HG03558 (cell line): ENCODE results near the gene SLC25A10.
"Not testable (repeated sequence)": the region's sequence is repeated elsewhere in the genome, so short reads cannot be mapped to it uniquely, and the experiment has no call there.

Source experiments
- ATAC-seq: cut with Tn5 transposase; IDR thresholded peaks from one replicate; pipeline ENCODE4 v1.9.1; 2021; ENCODE audit warnings: moderate number of reproducible peaks; ENCODE audit not compliant: unreplicated experiment; ENCODE audit errors: extremely low read depth

The SLC25A10 gene

DNA sequence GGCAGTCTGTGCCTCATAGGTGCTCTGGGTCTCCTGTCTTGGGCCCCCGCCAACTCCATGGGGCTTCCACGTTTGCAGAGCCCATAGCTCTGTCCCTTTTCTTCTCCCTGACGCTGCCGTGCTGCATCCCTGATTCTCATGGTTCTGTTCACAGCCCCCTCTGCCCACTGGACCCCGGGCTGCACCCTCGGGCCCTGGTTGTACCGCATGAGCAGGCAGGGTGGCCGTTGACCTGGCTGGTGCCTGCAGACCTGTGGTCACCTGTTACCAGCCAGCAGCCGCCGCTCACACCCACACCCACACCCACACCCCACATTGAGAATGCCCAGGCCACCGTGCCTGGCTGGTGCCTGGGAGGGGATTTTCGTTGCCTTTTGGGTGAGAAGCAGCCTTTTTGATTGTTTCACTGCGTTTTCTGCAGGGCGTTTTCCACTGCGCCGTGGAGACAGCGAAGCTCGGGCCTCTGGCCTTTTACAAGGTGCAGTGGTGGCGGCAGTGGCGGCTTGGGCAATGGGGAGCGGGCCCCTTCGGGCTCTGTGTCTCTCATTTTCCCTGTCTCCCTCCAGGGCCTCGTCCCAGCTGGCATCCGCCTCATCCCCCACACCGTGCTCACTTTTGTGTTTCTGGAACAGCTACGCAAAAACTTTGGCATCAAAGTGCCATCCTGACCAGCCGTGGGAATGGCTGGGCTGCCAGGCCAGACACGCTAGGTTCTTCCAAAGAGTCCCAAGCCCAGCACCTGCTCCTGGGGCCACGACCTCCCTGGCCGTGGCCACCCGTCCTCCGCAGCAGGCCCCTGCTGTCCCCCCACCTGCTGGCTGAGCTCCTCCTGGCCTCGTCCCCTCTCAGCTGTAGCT, 7.6 kb downstream of the SLC25A10 start:
- no peak for ATAC-seq

DNA sequence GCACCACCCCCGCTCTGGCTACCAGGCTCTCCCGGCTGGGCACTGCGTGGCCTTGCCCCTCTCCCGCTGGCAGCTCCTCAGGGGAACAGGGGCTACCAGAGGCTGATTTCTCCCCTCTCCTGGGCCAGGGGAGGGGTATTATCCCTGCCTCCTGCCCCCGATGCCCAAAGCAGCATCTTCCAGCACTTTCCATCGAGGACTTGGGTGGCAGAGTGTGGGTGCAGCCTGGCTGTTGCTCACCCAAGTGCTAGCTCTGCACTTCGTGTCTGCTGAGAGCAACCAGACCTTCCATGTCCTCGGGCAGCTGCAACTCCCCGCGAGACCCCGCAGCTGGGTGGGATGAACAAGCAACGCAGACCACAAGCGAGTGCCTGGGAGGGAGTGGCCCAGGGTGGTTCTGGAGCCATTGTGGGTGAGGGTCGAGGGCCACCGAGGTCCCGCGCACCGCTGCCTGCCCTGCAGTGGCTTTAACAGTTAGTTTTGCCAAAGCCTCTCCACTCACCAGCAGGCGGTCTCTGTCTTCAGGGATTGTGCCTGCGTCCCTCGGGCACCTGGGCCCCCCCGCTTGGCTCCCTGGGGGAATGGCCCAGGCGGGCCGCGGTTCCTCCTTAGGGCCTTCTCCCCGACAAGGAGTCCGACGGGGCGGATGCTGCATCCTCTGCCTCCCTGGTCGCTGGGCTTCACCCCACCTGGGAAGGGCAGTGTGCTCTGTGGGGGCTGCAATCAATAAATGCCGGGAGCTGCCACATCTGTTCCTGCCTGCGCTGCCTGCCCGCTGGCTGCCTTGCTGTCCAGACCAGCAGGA, 8.4 kb downstream of the SLC25A10 start:
- ATAC-seq: no peak

- ATAC-seq: no peak
Observed at GRCh38 chr17:81722184-81723120, 10.4 kb downstream of the SLC25A10 start.

DNA sequence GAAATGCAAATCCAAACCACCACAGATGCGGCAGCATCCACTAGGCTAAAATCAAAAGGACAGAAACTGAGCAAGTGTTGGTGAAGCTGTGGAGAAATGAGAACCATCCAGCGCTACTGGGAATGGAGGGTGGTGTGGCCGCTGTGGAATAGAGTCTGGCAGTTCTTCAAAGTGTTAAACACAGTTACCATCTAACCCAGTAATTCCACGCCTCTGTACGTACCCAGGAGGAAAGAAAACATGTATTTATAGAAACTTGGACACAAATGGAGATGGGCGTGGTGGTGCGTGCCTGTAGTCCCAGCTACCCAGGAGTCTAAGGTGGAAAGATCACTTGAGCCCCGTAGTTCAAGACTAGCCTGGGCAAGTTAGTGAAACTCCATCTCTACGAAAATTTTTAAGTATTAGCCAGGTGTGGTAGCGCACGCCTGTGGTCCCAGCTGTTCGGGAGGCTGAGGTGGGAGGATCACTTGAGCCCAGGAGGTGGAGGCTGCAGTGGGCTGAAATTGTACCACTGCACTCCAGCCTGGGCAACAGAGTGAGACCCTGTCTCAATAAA, 11.6 kb downstream of the SLC25A10 start:
- no peak for ATAC-seq

DNA sequence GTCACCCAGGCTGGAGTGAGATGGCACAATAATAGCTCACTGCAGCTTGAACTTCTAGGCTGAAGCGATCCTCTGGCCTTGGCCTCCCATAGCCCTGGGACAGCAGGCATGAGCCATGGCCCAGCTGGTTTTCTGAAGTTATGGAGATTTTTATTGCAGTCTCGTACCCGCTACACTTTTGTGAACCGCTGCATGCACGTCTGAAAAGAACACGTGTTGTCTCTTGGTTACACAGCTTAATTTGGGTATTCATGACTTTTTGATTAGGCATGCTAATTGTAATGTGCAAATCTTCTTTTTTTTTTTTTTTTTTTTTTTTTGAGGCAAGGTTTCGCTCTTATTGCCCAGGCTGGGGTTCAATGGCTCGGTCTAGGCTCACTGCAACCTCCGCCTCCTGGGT, 13.4 kb downstream of the SLC25A10 start:
- no peak for ATAC-seq

DNA sequence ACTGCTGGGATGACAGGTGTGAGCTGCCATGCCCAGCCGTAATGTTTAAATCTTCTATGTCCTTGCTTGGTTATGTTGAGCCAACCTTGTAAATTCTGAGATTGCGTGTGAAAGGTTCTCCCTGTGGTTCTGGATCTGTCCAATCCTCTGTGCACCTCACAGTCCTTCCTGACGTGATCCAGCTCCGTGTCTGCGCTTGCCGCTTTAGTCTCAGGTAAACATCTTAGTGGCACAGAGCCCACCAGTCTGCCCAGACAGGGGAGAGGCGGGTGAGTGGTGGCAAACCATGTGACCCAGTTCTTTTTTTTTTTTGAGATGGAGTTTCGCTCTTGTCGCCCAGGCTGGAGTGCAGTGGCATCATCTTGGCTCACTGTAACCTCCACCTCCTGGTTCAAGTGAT, 13.9 kb downstream of the SLC25A10 start:
- ATAC-seq: no peak

- no peak for ATAC-seq
Observed at GRCh38 chr17:81727324-81728031, 15.4 kb downstream of the SLC25A10 start.

GRCh38 chr17:81733507-81734404, 21.7 kb downstream of the SLC25A10 start:
- ATAC-seq: no peak

GRCh38 chr17:81734405-81735263, 22.6 kb downstream of the SLC25A10 start:
- no peak for ATAC-seq

GRCh38 chr17:81735264-81736102, 23.4 kb downstream of the SLC25A10 start:
- ATAC-seq: no peak

DNA sequence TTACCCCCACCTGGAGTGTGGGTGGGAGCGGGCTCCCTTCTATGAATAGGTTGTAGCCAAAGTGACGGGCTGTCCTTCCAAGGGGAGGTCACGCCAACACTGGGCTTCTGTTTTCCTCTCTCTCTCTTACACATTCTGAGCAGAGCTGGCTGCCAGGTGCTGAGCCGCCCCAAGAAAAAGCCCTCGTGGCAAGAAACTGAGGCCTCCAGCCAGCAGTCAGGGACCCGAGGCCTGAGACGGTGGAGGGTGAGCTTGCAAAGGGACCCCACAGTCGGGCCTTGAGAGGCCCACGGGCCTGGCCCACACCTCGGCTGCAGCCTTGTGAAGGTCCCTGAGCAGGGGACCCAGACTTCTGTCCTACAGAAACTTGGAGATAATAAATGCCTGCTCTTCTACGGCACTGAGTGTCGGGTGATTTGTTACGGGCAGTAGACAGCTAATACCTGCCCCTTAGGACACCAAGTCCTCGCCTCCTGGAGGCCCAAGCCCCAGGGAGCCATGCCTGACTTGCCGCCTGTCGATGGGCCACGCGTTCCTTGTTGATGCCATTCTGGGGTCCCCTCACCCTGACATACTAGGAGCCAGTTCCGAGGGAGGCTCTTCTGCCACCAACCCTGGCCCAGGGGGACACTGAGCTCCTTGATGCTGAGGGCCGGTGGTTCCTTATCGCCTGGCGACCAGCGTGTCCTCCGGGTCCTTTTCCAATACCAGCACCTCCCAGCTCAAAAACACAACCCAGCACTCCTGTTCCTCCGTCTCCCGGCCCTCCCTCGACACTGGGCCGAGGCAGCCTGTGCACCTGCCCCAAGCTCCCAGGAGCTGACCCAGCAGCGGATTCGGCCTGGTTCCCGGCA, 26.1 kb downstream of the SLC25A10 start:
- ATAC-seq: no peak

- no peak for ATAC-seq
Observed at GRCh38 chr17:81738801-81739393, 26.8 kb downstream of the SLC25A10 start.

DNA sequence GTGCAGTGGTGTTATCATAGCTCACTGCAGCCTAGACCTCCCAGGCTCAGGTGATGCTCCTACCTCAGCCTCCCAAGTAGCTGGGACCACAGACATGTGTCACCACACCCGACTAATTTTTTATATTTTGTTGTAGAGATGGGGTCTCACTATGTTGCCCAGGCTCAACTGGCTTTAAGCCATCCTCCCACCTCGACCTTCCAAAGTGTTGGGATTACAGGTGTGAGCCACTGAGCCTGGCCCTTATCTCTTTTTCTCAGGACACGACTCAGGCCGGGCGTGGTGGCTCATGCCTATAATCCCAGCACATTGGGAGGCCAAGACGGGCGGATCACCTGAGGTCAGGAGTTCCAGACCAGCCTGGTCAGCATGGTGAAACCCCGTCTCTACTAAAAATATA, 27.5 kb downstream of the SLC25A10 start:
- not testable (repeated sequence) for ATAC-seq

DNA sequence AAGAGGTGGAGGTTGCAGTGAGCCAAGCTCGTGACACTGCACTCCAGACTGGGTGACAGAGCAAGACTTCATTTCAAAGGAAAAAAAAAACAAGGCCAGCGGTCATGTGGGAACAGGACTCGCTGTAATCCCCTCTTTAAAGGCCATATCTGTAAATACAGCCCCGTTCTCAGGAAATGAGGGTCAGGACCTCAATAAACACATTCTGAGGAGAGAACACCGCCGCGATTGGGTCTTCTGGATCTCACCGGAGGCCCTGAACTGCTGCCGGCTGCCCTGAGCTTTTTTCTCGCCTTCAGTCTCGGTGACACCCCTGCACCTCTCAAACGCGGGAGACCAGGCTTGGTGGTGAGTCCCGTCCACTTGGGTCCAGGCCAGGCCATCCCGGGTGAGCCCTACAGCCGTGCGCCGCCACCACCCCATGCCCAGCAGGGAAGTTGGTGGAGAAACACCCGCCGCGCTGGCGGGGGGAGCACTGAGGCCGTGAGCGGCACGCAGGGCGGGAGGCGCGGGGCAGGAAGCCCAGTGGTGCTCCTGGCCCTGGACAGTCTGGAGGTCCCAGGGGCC, 28.4 kb downstream of the SLC25A10 start:
- no peak for ATAC-seq

GRCh38 chr17:81741049-81741593, 29.0 kb downstream of the SLC25A10 start:
- no peak for ATAC-seq
